Measurements from ENCODE around the gene FADS2.

Gene FADS2

GRCh38 chr11:61782299-61782698, 45.8 kb upstream of the FADS2 start:
- Histone ChIP-seq H3K4me2 (ENCODE audit: low read depth, low read length, poor library complexity, severe bottlenecking) (no peak overlapping the region), H3K9ac (ENCODE audit: low read length) (no peak overlapping the region), H3F3A (ENCODE audit: insufficient read depth) (no peaks in the 10 kb centered on the region), H3K4me3 (ENCODE audit: insufficient read depth, low read length, poor library complexity, severe bottlenecking) (no peak overlapping the region), H3K36me3 (ENCODE audit: low read length) (no peaks in the 10 kb centered on the region), H3K9me2 (replicated peaks; ENCODE audit: insufficient read depth, low read length) (no peaks in the 10 kb centered on the region), H3K27me3 (ENCODE audit: low read length) (no peaks in the 10 kb centered on the region), H3K27ac (ENCODE audit: low read depth, low read length) (no peak overlapping the region), H4K20me1 (ENCODE audit: low read depth, low read length) (no peaks in the 10 kb centered on the region), H3K9me3 (ENCODE audit: insufficient read depth, low read length) (no peaks in the 10 kb centered on the region), H3K79me2 (ENCODE audit: insufficient read depth, low read length) (no peaks in the 10 kb centered on the region), H2AFZ (ENCODE audit: low read depth, low read length, severe bottlenecking) (no peak overlapping the region)
- TF ChIP-seq CTCF (IDR thresholded peaks at IDR 0.05; ENCODE audit: insufficient read depth, low read length, poor library complexity, severe bottlenecking) (no peak), EZH2phosphoT487 (conservative IDR thresholded peaks at IDR 0.05; ENCODE audit: low read length) (no peak)

- no peak overlapping the region for H3K9ac ChIP-seq (ENCODE audit: low read length)
- H3K9me3 ChIP-seq (ENCODE audit: insufficient read depth, low read length), result no peaks in the 10 kb centered on the region
- H3K4me2 ChIP-seq (ENCODE audit: low read depth, low read length, poor library complexity, severe bottlenecking), result no peak overlapping the region
- H4K20me1 ChIP-seq (ENCODE audit: low read depth, low read length), result no peaks in the 10 kb centered on the region
- H3K36me3 ChIP-seq (ENCODE audit: low read length), result no peaks in the 10 kb centered on the region
- no peak overlapping the region for H3K4me3 ChIP-seq (ENCODE audit: insufficient read depth, low read length, poor library complexity, severe bottlenecking)
- no peaks in the 10 kb centered on the region for H3F3A ChIP-seq (ENCODE audit: insufficient read depth)
- no peaks in the 10 kb centered on the region for H3K9me2 ChIP-seq (replicated peaks; ENCODE audit: insufficient read depth, low read length)
- no peak for TF ChIP-seq CTCF (IDR thresholded peaks at IDR 0.05; ENCODE audit: insufficient read depth, low read length, poor library complexity, severe bottlenecking)
- no peak for TF ChIP-seq EZH2phosphoT487 (conservative IDR thresholded peaks at IDR 0.05; ENCODE audit: low read length)
- H3K79me2 ChIP-seq (ENCODE audit: insufficient read depth, low read length), result no peaks in the 10 kb centered on the region
- no peaks in the 10 kb centered on the region for H3K27me3 ChIP-seq (ENCODE audit: low read length)
- H2AFZ ChIP-seq (ENCODE audit: low read depth, low read length, severe bottlenecking), result no peak overlapping the region
- no peak overlapping the region for H3K27ac ChIP-seq (ENCODE audit: low read depth, low read length)
Observed at GRCh38 chr11:61782841-61783240, 45.3 kb upstream of the FADS2 start.

DNA sequence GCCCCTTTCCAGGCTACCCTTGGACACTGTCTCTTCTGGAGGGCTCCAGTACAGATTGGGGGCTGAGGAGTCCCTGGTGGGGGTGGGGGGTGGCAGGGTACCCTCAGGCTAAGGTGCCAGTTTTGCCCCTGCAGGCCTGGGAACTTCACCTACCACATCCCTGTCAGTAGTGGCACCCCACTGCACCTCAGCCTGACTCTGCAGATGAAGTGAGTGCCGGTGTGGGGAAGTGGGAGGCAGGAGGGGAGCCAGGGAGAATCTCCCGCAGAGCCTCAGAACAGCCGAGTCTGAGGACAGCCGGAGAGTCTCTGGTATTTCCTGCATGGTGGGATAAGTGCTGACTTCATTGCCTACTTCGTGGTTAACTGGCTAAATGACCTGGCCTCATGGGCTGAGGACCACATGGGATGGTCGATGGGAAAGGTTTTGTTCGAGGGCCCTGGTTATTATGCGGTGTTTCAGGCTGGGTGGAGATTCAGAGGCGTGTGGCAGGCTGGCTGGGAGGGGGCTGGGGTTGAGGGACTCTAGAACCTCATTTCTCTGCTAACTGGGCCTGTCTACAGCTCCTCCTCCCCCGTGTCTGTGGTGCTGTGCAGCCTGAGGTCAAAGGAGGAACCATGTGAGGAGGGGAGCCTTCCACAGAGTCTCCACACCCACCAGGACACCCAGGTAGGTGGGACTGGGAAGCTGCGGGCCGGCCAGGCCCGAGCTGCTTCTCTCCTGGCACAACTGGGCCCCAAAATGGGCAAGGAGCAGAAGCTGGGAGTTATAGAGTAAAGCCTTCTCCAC, 44.2 kb upstream of the FADS2 start:
- Histone ChIP-seq H3K9me2 (replicated peaks; ENCODE audit: insufficient read depth, low read length) (no peaks in the 10 kb centered on the region), H3K36me3 (ENCODE audit: low read length) (no peaks in the 10 kb centered on the region), H2AFZ (ENCODE audit: low read depth, low read length, severe bottlenecking) (no peak overlapping the region), H3K27ac (ENCODE audit: low read depth, low read length) (no peak overlapping the region), H3K9me3 (ENCODE audit: insufficient read depth, low read length) (no peaks in the 10 kb centered on the region), H3K79me2 (ENCODE audit: insufficient read depth, low read length) (no peaks in the 10 kb centered on the region), H3K4me3 (ENCODE audit: insufficient read depth, low read length, poor library complexity, severe bottlenecking) (no peak overlapping the region), H3K4me2 (ENCODE audit: low read depth, low read length, poor library complexity, severe bottlenecking) (no peak overlapping the region), H3F3A (ENCODE audit: insufficient read depth) (no peaks in the 10 kb centered on the region), H3K9ac (ENCODE audit: low read length) (no peak overlapping the region), H3K27me3 (ENCODE audit: low read length) (no peaks in the 10 kb centered on the region), H4K20me1 (ENCODE audit: low read depth, low read length) (no peaks in the 10 kb centered on the region)
- TF ChIP-seq EZH2phosphoT487 (conservative IDR thresholded peaks at IDR 0.05; ENCODE audit: low read length), result no peak
- no peak for TF ChIP-seq CTCF (IDR thresholded peaks at IDR 0.05; ENCODE audit: insufficient read depth, low read length, poor library complexity, severe bottlenecking)

Data from SU-DHL-6 (cell line).